Ectodermal cell (in vitro differentiated cells): ENCODE results near the gene ENTPD2.

Experiments used
- H3K27ac ChIP-seq: 2 replicates; pipeline ENCODE4 v1.7.0; 2013; ENCODE audit warnings: mild to moderate bottlenecking, low read depth, low read length; ENCODE audit not compliant: insufficient read depth, poor library complexity, severe bottlenecking
- H3K27me3 ChIP-seq: 2 replicates; pipeline ENCODE4 v1.7.0; 2013; ENCODE audit warnings: mild to moderate bottlenecking, low read length; ENCODE audit not compliant: insufficient read depth, control insufficient read depth, poor library complexity, severe bottlenecking
- H3K36me3 ChIP-seq: one replicate; pipeline ENCODE4 v1.7.0; 2013; ENCODE audit warnings: low read length; ENCODE audit not compliant: control insufficient read depth, insufficient read depth
- H3K4me1 ChIP-seq: one replicate; pipeline ENCODE4 v1.7.0; 2013; ENCODE audit warnings: low read length; ENCODE audit not compliant: control insufficient read depth, insufficient read depth
- H3K4me3 ChIP-seq: 2 replicates; pipeline ENCODE4 v1.7.0; 2013; ENCODE audit warnings: low read depth, low read length, control low read depth; ENCODE audit not compliant: insufficient read depth
- H3K9me3 ChIP-seq: 2 replicates; pipeline ENCODE4 v1.7.0; 2013; ENCODE audit warnings: mild to moderate bottlenecking, low read length, moderate library complexity; ENCODE audit not compliant: control insufficient read depth
- WGBS, 2 experiments: methylation state at CpG; one replicate each; pipeline ENCODE4 v1.1.7; 2013; ENCODE audit warnings: missing lambda C conversion rate in 2 of 2; 5-methylcytosine and 5-hydroxymethylcytosine counted together

Gene ENTPD2

DNA sequence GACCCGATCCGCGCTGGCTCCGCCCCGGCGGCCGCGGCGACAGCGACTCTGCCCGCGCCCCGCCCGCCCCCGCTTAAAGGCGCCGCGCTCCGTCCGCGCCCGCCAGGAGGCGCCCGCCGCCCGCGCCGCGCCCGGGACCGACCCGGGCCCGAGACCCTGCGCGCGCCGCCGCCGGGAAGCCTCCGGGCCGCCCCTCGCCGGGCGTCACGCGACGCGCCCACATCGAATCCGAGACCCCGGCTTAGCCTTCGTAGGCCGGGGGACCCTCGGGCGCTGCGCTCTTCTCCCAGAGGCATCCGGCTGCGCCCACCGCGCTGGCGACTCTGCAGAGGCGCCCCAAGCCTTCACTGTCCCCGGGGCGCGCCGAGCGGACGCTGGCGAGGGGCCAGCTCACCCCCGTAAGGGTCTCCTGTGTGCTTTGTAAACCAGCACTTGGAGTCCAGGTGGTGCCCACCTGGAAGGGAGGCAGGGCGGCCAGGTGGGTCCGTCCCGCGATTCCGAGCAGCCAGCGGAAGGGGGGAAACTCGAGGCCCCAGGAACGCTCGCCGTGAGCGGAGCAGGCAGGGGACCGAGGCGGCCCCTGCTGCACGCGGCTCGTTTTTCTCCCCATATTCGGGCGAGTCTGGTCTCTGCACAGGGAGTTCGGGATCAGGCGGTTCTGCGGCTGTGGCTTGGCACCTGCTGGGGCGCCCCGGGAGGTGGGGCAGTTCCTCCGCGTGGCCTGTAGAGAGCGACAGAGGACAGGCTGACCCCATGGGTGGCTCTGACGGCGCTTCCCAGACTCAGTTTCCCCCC is 25.4 kb downstream of the ENTPD2 start:
- no peak overlapping the region for H3K27ac ChIP-seq

GRCh38 chr9:137027369-137028262 is 26.2 kb downstream of the ENTPD2 start, which contains the start of gene ABCA2:
TSS of gene ABCA2 (minus strand) at chr9:137028237. CDS start at chr9:137028140, 97 bp downstream.
- H3K4me1 ChIP-seq = peaks cover 48% of the 10 kb centered on the region
- no peaks in the 10 kb centered on the region for H3K36me3 ChIP-seq
- peaks cover 19% of the 10 kb centered on the region for H3K27me3 ChIP-seq
- H3K4me3 ChIP-seq = peak within 1 kb of the TSS; percentile 56
- 5% methylated on average over 95 of the region's 95 CpGs for WGBS, 2 experiments
- no peak within 1 kb of the TSS for H3K27ac ChIP-seq
- H3K9me3 ChIP-seq = no peaks in the 10 kb centered on the region

More for the DNA sequence above, 25.4 kb downstream of the ENTPD2 start:
- peak overlapping the region; percentile 56 for H3K4me3 ChIP-seq
- no peaks in the 10 kb centered on the region for H3K36me3 ChIP-seq
- peaks cover 41% of the 10 kb centered on the region for H3K4me1 ChIP-seq
- no peaks in the 10 kb centered on the region for H3K9me3 ChIP-seq
- peaks cover 19% of the 10 kb centered on the region for H3K27me3 ChIP-seq
- 4% methylated on average over 98 of the region's 98 CpGs for WGBS, 2 experiments

- WGBS, 2 experiments = 95 to 97% methylated on average over 4 of the region's 4 CpGs
- peaks cover 48% of the 10 kb centered on the region for H3K4me1 ChIP-seq
- H3K27ac ChIP-seq = no peak overlapping the region
- H3K4me3 ChIP-seq = no peak overlapping the region
- no peaks in the 10 kb centered on the region for H3K9me3 ChIP-seq
- no peaks in the 10 kb centered on the region for H3K36me3 ChIP-seq
- peaks cover 19% of the 10 kb centered on the region for H3K27me3 ChIP-seq
Measured at GRCh38 chr9:137026828-137027227, 27.0 kb downstream of the ENTPD2 start.

DNA sequence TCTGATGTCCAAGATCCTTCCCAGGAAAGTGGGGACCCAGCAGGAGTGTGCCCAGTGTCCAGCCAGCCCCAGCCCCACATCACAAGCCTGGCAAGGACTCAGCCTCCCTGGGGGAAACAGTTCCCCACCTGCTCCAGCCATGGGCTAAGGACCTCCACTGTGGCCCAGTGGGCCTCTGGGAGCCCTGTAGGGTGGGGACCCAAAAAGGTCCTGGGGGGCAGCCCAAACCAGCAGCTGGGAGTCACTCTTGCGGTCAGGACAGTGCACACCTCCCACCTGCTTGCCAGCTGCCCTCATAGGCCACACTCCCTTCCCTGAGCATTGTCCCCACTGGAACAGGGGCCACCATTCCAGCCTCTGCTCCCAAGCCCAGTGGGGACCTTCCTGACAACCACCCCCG is 27.5 kb downstream of the ENTPD2 start:
- 91 to 92% methylated on average over 2 of the region's 2 CpGs for WGBS, 2 experiments
- Histone ChIP-seq H3K36me3 (no peaks in the 10 kb centered on the region), H3K4me3 (no peak overlapping the region)

GRCh38 chr9:137025517-137025966 is 28.3 kb downstream of the ENTPD2 start:
- H3K4me3 ChIP-seq = no peak overlapping the region
- H3K27ac ChIP-seq = no peak overlapping the region
- H3K27me3 ChIP-seq = peaks cover 19% of the 10 kb centered on the region
- H3K9me3 ChIP-seq = no peaks in the 10 kb centered on the region
- WGBS, 2 experiments = 76 to 77% methylated on average over 21 of the region's 21 CpGs
- peaks cover 48% of the 10 kb centered on the region for H3K4me1 ChIP-seq
- no peaks in the 10 kb centered on the region for H3K36me3 ChIP-seq

More for the DNA sequence above, 27.5 kb downstream of the ENTPD2 start:
- peaks cover 19% of the 10 kb centered on the region for H3K27me3 ChIP-seq
- H3K27ac ChIP-seq = no peak overlapping the region
- H3K9me3 ChIP-seq = no peaks in the 10 kb centered on the region
- H3K4me1 ChIP-seq = peaks cover 48% of the 10 kb centered on the region

DNA sequence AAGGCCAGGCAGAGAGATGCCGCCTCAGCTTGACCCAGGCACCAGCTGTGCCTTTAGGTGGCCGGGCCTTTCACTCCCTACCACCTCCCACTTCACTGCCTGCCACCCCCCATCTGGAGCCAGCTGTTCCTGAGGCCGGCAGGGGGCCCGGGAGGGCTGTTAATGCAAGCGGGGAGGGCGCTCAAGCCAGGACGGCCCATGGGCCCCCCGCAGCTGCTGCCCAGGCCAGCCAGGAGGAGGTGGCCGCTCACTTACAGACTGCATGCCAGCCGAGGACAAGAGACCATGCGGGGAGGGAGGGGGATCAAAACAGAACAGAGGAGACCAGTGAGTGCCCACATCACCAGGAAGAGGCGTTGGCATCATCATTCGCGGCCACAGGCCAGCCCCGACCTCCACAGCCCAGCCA is 30.3 kb downstream of the ENTPD2 start:
- Histone ChIP-seq H3K27ac (peak overlapping the region; percentile 40), H3K4me1 (peaks cover 41% of the 10 kb centered on the region), H3K9me3 (no peaks in the 10 kb centered on the region), H3K4me3 (no peak overlapping the region), H3K36me3 (no peaks in the 10 kb centered on the region), H3K27me3 (peaks cover 11% of the 10 kb centered on the region)
- WGBS, 2 experiments = 77 to 81% methylated on average over 15 of the region's 15 CpGs

GRCh38 chr9:137023157-137023556 is 30.7 kb downstream of the ENTPD2 start:
- Histone ChIP-seq H3K4me1 (peaks cover 41% of the 10 kb centered on the region), H3K27ac (peak overlapping the region; percentile 40), H3K4me3 (no peak overlapping the region), H3K36me3 (no peaks in the 10 kb centered on the region), H3K9me3 (no peaks in the 10 kb centered on the region), H3K27me3 (peaks cover 8% of the 10 kb centered on the region)
- 58 to 64% methylated on average over 7 of the region's 7 CpGs for WGBS, 2 experiments

GRCh38 chr9:137022662-137023008 is 31.2 kb downstream of the ENTPD2 start:
- no peak overlapping the region for H3K27ac ChIP-seq

DNA sequence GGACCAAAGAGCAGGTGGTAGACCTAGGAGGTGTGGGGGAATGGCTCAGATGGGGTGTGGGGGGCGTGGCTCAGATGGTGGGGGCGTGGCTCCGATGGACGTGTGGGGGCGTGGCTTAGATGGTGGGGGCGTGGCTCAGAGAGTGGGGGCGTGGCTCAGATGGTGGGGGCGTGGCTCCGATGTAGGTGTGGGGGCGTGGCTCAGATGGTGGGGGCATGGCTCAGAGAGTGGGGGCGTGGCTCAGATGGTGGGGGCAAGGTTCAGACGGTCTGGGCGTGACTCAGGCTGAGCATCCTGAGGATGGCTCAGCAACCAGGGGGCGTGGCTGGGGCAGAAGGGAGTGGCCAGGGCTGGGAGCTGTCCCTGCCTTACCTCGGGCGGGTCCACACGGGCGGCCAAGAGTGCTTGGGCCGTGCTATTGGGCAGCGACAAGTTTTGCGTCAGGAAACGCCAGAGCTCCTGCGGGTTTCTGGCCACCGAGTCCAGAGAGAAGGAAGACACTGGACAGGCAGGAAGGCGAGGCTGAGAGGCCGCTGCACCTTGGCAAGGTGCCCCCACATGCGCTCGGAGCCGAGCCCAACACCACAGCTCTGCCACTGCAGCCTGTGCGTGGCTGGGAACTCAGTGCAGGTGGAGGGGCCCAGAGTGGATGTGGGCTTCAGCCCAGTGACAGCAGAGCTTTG is 31.7 kb downstream of the ENTPD2 start:
- Histone ChIP-seq H3K27ac (no peak overlapping the region), H3K4me1 (peaks cover 37% of the 10 kb centered on the region), H3K4me3 (no peak overlapping the region), H3K36me3 (no peaks in the 10 kb centered on the region), H3K27me3 (peaks cover 2% of the 10 kb centered on the region), H3K9me3 (no peaks in the 10 kb centered on the region)
- 61 to 63% methylated on average over 30 of the region's 30 CpGs for WGBS, 2 experiments

More at GRCh38 chr9:137022662-137023008, 31.2 kb downstream of the ENTPD2 start:
- H3K27me3 ChIP-seq = peaks cover 7% of the 10 kb centered on the region
- H3K4me3 ChIP-seq = no peak overlapping the region
- no peaks in the 10 kb centered on the region for H3K9me3 ChIP-seq
- no peaks in the 10 kb centered on the region for H3K36me3 ChIP-seq
- H3K4me1 ChIP-seq = peaks cover 41% of the 10 kb centered on the region
- WGBS, 2 experiments = 94 to 96% methylated on average over 23 of the region's 23 CpGs
